ENCODE results near the gene HSPBP1. TPM values are rescaled to one million over a fixed set of nuclear protein-coding genes. Genes with fewer than 3 reads are reported as not detected.

HSPBP1 gene
- total and polyA plus RNA-seq, 2 of the 13 experiments (the other 11 are each of a cell fraction or from before 2014, with no cell fraction given) = 22.3 to 33.7 TPM

DNA sequence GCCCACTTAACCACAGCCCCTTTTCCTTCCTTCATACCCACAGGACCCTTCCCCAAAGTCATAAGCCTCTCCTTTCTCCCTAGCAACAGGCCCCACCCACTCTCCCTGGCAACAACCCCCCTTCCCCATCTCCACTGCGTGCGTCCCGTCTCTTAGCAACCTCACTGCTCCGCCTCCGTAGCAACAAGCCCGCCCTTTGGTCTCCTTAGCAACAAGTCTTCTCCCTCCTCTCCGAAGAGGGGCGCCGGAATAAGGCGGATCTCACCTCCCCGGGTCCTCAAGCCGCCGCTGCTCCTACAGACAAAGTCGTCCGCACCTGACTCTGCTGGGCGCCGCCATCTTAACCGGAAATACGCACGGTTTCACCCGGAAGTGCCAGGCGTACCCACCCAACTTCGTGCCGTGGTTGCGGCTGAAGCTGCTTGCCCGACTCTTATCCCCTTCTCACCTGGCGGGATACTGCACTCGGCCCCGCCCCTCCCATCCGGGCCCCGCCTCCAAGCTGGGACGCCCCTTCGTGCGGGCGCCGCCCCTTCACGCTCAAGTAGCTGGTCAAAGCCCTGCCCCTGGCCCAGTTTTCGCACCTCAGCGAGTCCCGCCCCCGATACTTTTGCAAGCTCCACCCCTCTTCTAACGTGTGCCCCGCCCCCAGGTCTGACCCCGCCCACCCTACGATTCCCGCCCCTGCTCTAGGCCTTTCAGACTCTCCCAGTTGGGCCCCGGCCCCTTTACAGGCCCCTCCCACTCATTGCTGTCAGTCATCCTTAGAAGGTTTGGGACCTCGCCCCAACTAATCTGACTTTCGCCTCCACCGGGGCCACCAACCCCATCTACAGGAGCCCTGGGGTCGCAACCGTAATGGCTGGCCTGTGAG is at the start of gene HSPBP1 (continued):
- TF ChIP-seq ZGPAT (CRISPR knock-in tag; IDR thresholded peaks at IDR 0.05) (peak; percentile 49), JUND (CRISPR knock-in tag; IDR thresholded peaks at IDR 0.05) (no peak), SIX4 (CRISPR knock-in tag; IDR thresholded peaks at IDR 0.05) (no peak), GLI4 (CRISPR knock-in tag; IDR thresholded peaks at IDR 0.05; ENCODE audit: borderline replicate concordance) (no peak), FLYWCH1 (CRISPR knock-in tag; IDR thresholded peaks at IDR 0.05) (no peak), KMT2B (CRISPR knock-in tag; IDR thresholded peaks at IDR 0.05) (0 out of 2 replicates have a peak, but pooled peaks have one; percentile 55), TBX2 (CRISPR knock-in tag; IDR thresholded peaks at IDR 0.05; ENCODE audit: borderline replicate concordance) (peak; percentile 89), AKNA (CRISPR knock-in tag; IDR thresholded peaks at IDR 0.05; ENCODE audit: borderline replicate concordance) (no peak), ZNF207 (IDR thresholded peaks at IDR 0.05; ENCODE audit: borderline replicate concordance) (no peak), SMAD1 (CRISPR knock-in tag; IDR thresholded peaks at IDR 0.05; ENCODE audit: borderline replicate concordance, low read depth) (no peak), PRPF4 (IDR thresholded peaks at IDR 0.05; ENCODE audit: low read depth, low read length, poor library complexity, severe bottlenecking) (no peak)
- TF ChIP-seq, protein P1, sequence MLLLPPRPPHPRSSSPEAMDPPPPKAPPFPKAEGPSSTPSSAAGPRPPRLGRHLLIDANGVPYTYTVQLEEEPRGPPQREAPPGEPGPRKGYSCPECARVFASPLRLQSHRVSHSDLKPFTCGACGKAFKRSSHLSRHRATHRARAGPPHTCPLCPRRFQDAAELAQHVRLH (CRISPR knock-in tag; IDR thresholded peaks at IDR 0.05; ENCODE audit: borderline replicate concordance, low read depth) = 0 out of 2 replicates have a peak, but pooled peaks have one; percentile 30
- TF ChIP-seq, protein P2, sequence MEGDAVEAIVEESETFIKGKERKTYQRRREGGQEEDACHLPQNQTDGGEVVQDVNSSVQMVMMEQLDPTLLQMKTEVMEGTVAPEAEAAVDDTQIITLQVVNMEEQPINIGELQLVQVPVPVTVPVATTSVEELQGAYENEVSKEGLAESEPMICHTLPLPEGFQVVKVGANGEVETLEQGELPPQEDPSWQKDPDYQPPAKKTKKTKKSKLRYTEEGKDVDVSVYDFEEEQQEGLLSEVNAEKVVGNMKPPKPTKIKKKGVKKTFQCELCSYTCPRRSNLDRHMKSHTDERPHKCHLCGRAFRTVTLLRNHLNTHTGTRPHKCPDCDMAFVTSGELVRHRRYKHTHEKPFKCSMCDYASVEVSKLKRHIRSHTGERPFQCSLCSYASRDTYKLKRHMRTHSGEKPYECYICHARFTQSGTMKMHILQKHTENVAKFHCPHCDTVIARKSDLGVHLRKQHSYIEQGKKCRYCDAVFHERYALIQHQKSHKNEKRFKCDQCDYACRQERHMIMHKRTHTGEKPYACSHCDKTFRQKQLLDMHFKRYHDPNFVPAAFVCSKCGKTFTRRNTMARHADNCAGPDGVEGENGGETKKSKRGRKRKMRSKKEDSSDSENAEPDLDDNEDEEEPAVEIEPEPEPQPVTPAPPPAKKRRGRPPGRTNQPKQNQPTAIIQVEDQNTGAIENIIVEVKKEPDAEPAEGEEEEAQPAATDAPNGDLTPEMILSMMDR (CRISPR knock-in tag; IDR thresholded peaks at IDR 0.05) = no peak
- TF ChIP-seq, protein P3, sequence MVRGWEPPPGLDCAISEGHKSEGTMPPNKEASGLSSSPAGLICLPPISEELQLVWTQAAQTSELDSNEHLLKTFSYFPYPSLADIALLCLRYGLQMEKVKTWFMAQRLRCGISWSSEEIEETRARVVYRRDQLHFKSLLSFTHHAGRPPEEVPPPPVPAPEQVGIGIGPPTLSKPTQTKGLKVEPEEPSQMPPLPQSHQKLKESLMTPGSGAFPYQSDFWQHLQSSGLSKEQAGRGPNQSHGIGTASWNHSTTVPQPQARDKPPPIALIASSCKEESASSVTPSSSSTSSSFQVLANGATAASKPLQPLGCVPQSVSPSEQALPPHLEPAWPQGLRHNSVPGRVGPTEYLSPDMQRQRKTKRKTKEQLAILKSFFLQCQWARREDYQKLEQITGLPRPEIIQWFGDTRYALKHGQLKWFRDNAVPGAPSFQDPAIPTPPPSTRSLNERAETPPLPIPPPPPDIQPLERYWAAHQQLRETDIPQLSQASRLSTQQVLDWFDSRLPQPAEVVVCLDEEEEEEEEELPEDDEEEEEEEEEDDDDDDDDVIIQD (CRISPR knock-in tag; IDR thresholded peaks at IDR 0.05; ENCODE audit: low read depth) = no peak

All from HepG2 (cell line).